Testis (tissue), 3 donors: ENCODE data around the gene SPRR3. TPM values are rescaled to one million over a fixed set of nuclear protein-coding genes. Genes with fewer than 3 reads are reported as not detected.

ENCODE experiments used
- DNase-seq: peaks from one replicate; pipeline ENCODE4 v3.0.0-alpha.2; 2019
- H3K27ac ChIP-seq, 2 donors: fragments of 200-600 bp; sonication (generic); one replicate each; pipeline ENCODE4 v1.5.1; 2019
- H3K27me3 ChIP-seq: fragments of 200-600 bp; sonication (generic); one replicate; pipeline ENCODE4 v1.5.1; 2019
- H3K36me3 ChIP-seq: fragments of 200-600 bp; sonication (generic); one replicate; pipeline ENCODE4 v1.5.1; 2017; ENCODE audit warnings: low read depth; ENCODE audit errors: missing control alignments
- H3K4me1 ChIP-seq: fragments of 200-600 bp; sonication (generic); one replicate; pipeline ENCODE4 v1.5.1; 2019
- H3K4me3 ChIP-seq, 2 donors: fragments of 200-600 bp; sonication (generic); one replicate each; pipeline ENCODE4 v1.5.1; 2017 to 2019
- H3K9me3 ChIP-seq: fragments of 200-600 bp; sonication (generic); one replicate; pipeline ENCODE4 v1.5.1; 2017
- CTCF ChIP-seq, 3 experiments: fragments of 450-650 bp in 2 of 3; fragments of 200-600 bp in 1 of 3; sonication (generic) in 1 of 3; IDR thresholded peaks; one replicate each; pipeline ENCODE4 v1.5.1; 2016 to 2019; ENCODE audit warnings: antibody characterized with exemption in 3 of 3, mild to moderate bottlenecking in 2 of 3, moderate library complexity in 1 of 3
- POLR2A ChIP-seq: fragments of 450-650 bp; IDR thresholded peaks from one replicate; pipeline ENCODE4 v1.6.1; 2017; ENCODE audit warnings: antibody characterized with exemption, mild to moderate bottlenecking, moderate library complexity
- WGBS, 2 donors: methylation state at CpG; one replicate each; pipeline ENCODE4 v1.1.5; 2018; 5-methylcytosine and 5-hydroxymethylcytosine counted together
- intact Hi-C: fragments of 100-400 bp; cut with DNase I; formaldehyde crosslinking; loops from one replicate; pipeline ENCODE4 v1.15.1; 2023; ENCODE audit warnings: low total_unique reads
- polyA plus RNA-seq: library from polyadenylated mRNA; stranded (reverse); fragments of 350-450 nt; fragmentation: Illumina TruSeq; extraction: RNeasy Lipid Tissue Mini Kit (QIAGEN cat#74804); gene quantifications from one replicate; pipeline ENCODE4 v1.2.3, GENCODE V29; 2014; ENCODE audit warnings: low read depth, low replicate concordance; ENCODE audit not compliant: insufficient read depth
- total RNA-seq, 2 donors: library from RNA; depleted of rRNA; stranded (reverse); fragments of >200 nt; gene quantifications; one replicate each; pipeline ENCODE4 v1.2.3, GENCODE V29; 2016

The SPRR3 gene
- total and polyA plus RNA-seq, 3 donors from 2014 or later: not detected

DNA sequence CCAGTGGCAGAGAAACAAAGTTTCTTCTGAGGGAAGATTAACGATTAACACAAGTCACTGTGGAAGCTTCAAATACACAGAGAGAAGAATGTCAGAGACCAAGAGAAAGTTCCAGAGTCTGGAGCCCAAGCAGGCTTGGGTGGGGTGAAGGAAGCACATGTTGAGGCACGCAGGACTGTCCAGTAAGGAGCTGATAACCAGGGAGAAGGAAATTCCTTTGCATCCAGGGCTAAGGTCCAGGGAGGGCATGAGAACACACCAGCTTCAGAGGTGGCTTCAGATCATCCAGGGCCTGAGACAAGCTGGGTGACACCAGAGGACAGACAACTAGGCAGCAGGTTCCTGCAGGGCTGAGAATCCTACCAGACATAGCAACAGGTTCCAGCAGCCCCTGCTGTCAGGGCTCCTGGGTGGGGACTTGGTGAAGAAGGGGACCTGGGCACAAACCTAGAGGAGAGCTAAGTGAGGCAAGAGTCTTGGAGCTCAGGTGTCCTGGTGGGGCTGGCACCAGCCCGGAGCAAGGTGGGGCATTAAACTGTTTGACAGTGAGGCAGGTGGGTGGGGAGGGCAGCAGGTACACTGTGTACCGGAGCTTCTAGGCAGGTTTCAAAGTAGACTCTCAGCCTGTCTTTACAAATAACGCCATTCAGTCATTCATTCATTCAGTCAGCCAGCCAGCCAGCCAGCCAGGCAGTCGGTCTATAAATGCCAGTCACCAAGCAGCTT is 20.2 kb upstream of the SPRR3 start:
- no peaks in the 10 kb centered on the region for H3K36me3 ChIP-seq
- DNase-seq: peak; percentile 18
- H3K9me3 ChIP-seq: no peaks in the 10 kb centered on the region
- no peak for TF ChIP-seq POLR2A
- no peak for TF ChIP-seq CTCF (IDR thresholded peaks at IDR 0.05)
- H3K27ac ChIP-seq: peak overlapping the region in 1 of 2 donors; percentile 19
- WGBS, 2 donors: 68 to 71% methylated on average over 6 of the region's 6 CpGs
- intact Hi-C loops: no loop called here
- H3K27me3 ChIP-seq: no peaks in the 10 kb centered on the region
- H3K4me1 ChIP-seq: peaks cover 8% of the 10 kb centered on the region
- H3K4me3 ChIP-seq: no peak overlapping the region

DNA sequence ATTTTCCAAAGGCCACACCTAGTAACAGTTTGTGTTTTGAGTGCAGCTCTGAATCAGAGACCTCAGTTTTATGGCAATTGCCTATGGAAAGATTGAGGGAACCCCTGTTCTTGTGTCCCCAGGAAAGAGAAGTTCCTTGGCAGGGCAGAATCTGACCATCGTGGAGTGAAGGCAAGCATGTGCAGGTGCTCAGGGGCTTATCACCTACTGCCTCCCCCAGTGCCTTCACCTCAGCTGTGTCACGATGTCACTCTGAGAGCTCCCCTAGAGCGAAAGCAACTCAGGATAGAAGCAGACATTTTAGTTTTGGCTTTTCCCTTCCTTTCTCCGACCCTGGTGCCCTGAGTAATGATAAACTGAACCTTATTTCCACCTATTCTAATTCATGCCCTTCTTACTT is 19.5 kb upstream of the SPRR3 start:
- H3K4me1 ChIP-seq: peaks cover 8% of the 10 kb centered on the region
- 61 to 71% methylated on average over 4 of the region's 4 CpGs for WGBS, 2 donors
- no peak overlapping the region for H3K27ac ChIP-seq
- H3K36me3 ChIP-seq: no peaks in the 10 kb centered on the region
- intact Hi-C loops: no loop called here
- TF ChIP-seq POLR2A (no peak), CTCF (IDR thresholded peaks at IDR 0.05) (no peak)
- H3K27me3 ChIP-seq: no peaks in the 10 kb centered on the region
- no peak overlapping the region for H3K4me3 ChIP-seq
- no peaks in the 10 kb centered on the region for H3K9me3 ChIP-seq
- DNase-seq: no peak

GRCh38 chr1:152983234-152983633 is 18.3 kb upstream of the SPRR3 start:
- no peaks in the 10 kb centered on the region for H3K9me3 ChIP-seq
- TF ChIP-seq CTCF (IDR thresholded peaks at IDR 0.05): no peak
- intact Hi-C loops: no loop called here
- no peaks in the 10 kb centered on the region for H3K27me3 ChIP-seq
- H3K4me3 ChIP-seq: no peak overlapping the region
- H3K36me3 ChIP-seq: no peaks in the 10 kb centered on the region
- H3K4me1 ChIP-seq: peaks cover 8% of the 10 kb centered on the region
- no peak overlapping the region for H3K27ac ChIP-seq
- DNase-seq: no peak

- Histone ChIP-seq H3K27ac (no peak within 1 kb of the TSS), H3K27me3 (no peaks in the 10 kb centered on the region), H3K9me3 (no peaks in the 10 kb centered on the region), H3K4me1 (peaks cover 8% of the 10 kb centered on the region), H3K36me3 (no peaks in the 10 kb centered on the region), H3K4me3 (no peak within 1 kb of the TSS)
- TF ChIP-seq CTCF (IDR thresholded peaks at IDR 0.05): no peak
- DNase-seq: no peak
- WGBS, 2 donors: 85 to 92% methylated on average over 3 of the region's 3 CpGs
- intact Hi-C loops: no loop called here
Measured at GRCh38 chr1:152983743-152984142, 17.8 kb upstream of the SPRR3 start, which contains the start of gene SPRR1A. TSS of gene SPRR1A (plus strand) at chr1:152984081. CDS start at chr1:152985231, 1,150 bp downstream.

DNA sequence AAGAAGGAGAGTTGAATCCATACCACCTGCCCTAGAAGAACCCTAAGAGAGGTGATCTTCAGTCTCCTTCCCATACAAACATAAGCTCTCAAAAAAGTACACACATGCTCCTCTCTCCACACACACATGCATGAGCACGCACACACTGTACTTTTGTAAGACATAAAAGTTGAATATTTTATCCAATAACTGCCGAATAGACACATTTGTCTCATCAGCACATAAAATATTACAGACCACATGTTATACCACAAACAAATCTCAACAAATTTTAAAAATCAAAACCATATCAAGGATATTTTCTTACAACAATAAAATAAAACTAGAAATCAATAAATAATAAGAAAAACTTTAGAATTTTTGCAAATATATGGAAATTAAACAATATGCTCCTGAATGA is 15.0 kb upstream of the SPRR3 start:
- H3K27me3 ChIP-seq: no peaks in the 10 kb centered on the region
- intact Hi-C loops: no loop called here
- H3K36me3 ChIP-seq: no peaks in the 10 kb centered on the region
- H3K4me1 ChIP-seq: no peaks in the 10 kb centered on the region
- H3K27ac ChIP-seq: no peak overlapping the region
- H3K4me3 ChIP-seq: no peak overlapping the region
- DNase-seq: no peak
- TF ChIP-seq POLR2A: no peak
- no peak for TF ChIP-seq CTCF (IDR thresholded peaks at IDR 0.05)
- 90 to 96% methylated on average over 2 of the region's 2 CpGs for WGBS, 2 donors
- H3K9me3 ChIP-seq: no peaks in the 10 kb centered on the region
